GM19238 (cell line): ENCODE data around the gene MATN1.
A peak's percentile ranks its signal among the peaks of the same experiment; 100 is the strongest.

ENCODE experiments used
- DNase-seq: peaks from one replicate; pipeline ENCODE4 v3.0.0; 2011; ENCODE audit warnings: low spot score; ENCODE audit not compliant: insufficient read length

MATN1 gene

DNA sequence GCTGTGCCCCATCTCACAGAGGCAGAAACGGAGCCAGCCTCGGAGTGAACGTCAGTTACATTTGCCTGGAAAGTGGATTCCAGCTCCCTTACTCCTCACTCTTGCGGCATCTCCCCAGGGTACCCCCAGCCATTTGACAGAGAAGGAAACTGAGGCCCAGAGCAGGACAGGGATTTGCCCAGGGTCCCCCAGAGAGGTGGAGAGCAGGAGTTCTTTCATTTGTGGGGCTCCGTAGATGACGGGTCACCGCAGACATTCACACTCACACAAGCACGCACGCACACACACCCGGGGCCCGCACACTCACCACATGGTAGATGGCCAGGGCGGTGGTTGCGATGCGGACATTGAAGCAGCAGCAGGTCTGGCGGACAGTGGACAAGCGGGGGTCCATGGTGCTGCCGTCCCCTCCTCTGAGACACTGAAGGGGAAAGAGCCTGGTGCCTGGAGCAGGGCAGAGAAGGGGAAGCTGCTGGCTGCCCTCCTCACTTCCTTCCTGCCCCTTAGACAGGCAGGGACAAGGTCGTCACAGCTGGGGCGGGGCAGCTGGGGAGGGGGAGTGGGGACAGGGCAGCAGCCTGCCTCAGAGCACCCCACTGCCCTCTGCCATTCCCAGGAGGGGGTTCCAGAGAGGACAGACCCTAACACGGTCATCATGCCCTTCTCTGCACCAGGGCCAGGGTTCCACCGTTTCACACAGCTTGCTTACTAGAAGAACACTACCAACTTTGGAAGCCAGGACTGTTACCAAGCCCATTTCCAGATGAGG lies 34.2 kb upstream of the MATN1 start, which contains the start of gene LAPTM5:
Gene LAPTM5 (minus strand): TSS at position 423 of the 769 bp plus-strand sequence. CDS start 29 bp downstream, at position 394.
- DNase-seq: no peak

DNA sequence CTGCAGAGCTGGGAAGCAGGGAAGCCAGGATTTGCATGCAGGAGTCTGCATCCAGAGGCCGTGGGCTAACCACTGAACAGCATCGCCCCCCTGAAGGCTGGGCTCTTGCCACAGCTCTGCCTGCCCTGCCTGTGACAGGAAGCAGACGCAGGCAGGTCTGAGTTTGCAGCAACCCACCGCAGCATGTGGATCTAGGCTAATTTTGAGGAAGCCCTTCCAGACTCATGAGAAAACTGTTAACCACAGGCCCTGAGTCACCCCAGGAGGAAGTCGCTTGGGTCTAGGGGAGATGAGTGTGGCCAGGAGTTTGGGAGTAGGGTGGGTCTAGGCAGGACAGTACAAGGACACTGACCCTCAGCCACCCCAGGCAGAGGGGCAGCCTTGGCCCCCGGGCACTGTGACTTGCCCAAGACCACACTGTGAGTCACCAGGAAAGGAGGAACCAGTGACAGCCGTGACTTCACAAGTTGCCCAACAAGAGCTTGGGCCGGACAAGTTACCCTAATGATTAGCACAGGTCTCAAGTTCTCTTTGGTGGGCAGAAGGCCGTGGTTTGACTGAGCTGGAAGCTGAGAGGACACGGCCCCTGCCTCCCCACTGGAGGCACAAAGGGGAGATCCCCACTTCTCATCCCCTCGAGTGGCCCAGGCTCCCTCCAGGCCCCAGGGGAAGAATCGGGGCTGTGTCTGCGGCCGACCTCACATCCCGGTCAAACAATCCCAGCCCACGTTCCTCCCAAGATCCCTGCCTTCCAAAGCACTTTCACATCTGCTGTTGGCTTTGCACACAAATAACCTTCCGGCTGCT lies 33.4 kb upstream of the MATN1 start:
- no peak for DNase-seq

DNA sequence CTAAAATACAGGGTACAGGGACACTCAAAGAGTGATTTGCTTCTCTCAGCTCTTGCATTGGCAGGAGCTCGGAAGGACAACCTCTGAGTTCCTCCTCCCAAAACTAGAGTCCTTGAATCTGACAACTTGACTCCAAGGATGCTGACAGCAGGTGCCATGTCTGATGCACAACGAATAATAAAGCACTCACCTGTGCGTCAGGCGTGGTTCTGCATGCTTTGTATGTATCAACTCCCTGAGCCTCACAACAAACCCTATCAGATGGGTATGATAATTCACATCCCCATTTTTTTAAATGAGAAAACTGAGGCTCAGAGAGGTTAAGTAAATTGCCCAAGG lies 32.8 kb upstream of the MATN1 start:
- no peak for DNase-seq

DNA sequence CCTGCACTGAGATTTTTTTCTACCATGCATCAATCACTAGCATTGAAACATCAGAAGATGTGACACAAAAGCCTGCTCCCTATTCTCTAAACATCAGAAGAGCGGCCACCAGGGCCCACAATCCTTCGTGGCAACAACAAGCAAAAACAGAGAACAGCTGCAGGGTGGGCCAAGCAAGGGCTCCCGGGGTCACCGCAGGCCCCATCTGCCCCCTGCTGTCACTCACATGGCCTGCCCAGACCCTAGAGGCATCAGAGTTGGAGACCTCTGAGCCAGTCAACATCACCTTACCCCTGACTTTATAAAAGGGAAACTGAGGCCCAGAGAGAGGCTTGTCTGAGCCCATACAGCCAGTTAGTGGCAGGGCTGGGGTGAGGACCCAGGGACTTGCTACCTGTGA lies 32.4 kb upstream of the MATN1 start:
- DNase-seq: no peak

DNA sequence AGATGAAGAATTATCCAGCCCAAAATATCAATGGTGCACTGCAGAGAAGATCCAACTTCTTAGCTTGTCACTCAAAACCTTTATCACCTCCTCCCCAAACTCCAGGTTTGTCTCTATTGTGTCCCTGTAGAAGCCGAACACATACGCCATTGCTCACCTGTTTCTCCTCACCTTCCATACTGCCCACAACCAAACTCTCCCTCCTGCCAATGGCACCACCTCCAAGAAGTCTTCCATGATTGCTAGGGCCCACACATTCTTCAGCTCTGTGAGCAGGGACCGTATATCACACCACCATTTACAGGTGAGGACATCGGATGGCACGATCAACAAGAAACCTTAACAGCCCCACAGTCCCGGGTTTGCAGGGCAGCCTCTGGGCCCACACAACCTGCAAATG lies 31.9 kb upstream of the MATN1 start:
- DNase-seq: no peak

DNA sequence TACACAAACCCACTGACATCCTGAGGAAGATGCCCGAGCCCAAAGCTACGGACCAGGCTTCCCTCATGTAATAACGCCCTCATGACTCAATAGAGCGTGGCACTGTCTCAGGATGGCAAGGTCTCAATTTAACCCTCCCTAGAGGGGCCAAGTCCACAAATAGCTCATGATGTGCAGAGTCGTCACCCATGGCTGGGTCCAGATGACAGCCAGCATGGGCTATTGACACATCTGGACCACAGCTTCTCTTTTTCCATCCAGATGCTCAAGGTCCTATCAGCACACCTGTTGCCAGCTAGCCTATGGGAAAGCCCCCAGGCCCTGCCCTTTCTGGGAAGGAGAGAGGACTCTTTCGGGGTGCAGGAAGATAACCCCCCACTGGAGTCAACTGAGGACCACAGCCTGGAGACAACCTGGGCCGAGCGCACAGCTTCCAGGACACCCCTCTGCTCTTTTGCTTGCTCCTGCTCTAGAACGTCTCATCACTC lies 31.3 kb upstream of the MATN1 start:
- DNase-seq: peak; percentile 56

GRCh38 chr1:30753660-30754123 lies 30.3 kb upstream of the MATN1 start:
- no peak for DNase-seq

- no peak for DNase-seq
These were observed 29.7 kb upstream of the MATN1 start for GRCh38 chr1:30753118-30753517.

DNA sequence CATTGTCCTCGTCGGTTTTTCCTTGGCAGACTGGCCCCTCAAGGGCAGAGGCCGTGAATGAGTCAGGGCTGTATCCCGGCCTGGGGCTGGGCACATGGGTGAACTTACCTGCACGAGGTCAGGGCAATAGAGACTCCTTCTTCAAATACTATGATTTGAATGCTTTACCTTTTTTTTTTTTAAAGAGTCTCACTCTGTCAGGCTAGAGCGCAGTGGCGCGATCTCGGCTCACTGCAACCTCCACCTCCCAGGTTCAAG lies 29.2 kb upstream of the MATN1 start:
- DNase-seq: no peak

GRCh38 chr1:30751830-30752650 lies 28.7 kb upstream of the MATN1 start:
- no peak for DNase-seq

- peak; percentile 45 for DNase-seq
These were observed 27.4 kb upstream of the MATN1 start for GRCh38 chr1:30750731-30751291.

DNA sequence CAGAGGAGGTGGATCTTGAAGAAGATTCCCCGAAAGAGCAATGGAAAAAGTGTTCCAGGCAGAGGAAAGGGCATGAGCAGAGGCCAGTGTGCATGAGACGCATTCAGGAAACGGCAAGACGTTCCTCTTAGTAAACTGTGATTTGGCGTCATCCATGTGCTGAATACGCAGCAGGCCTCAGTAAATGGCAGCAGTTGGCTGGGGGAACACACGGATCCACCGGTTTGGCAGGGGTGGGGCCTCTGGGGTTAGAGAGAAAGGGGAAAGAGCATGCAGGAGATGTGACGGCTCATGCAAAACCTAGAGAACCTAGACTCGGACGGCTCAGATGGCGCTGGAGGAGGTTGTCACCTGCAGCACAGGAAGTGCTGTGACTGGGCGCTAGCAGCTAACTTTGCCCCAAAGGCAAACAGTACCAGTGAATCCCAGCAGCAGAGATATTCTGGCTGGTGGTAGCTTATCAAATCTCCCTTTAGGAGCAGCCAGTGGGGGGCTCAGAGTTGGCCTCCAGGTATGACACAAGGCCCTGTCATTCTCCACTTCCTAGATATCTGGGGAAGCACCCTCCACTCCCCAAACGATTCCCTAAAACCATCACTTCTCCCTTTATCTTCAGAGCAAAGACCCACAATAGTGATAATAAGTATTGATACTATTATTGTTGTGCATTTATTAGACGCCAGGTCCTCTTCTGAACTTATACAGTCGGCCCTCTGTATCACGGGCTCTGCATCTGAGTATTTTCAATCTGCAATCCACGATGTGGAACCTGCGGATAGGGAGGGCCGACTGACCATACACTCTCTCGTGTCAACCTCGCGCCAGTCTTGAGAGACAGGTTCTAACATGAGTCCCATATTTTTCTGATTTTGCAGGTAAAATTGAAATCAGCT lies 26.6 kb upstream of the MATN1 start:
- peak; percentile 59 for DNase-seq

DNA sequence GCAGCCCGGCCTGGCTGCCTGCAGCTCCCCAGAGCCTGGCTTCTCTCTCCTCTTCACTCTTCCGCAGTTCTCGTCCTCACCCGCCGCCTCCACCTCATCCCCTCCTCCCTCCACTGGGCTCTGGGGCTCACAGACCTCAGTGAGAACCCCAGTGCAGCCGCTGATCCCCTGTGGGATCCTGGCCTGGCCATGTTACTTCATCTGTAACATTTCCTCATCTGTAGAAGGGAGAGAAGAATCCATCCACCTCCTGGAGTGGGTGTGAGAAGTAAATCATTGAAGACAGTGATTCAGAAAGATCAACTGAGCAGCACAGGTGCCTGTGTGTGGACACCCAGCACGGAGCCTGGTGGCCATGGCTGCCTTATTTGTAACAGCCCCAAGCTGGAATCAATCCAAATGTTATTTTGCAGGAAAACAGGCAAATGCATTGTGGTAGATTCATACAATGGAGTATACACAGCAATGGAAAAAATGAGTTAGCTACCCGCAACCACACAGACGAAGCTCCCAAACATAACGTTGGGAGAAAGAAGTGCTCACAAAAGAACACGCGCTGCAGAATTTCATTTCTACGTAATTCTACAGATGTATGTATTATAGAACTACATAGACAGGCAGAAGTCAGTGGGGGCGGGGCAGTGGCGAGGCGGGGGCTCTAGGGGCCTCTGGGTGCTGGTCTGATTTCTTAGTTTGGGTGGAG lies 25.5 kb upstream of the MATN1 start:
- no peak for DNase-seq

- no peak for DNase-seq
These were observed 24.8 kb upstream of the MATN1 start for GRCh38 chr1:30748098-30748698.

DNA sequence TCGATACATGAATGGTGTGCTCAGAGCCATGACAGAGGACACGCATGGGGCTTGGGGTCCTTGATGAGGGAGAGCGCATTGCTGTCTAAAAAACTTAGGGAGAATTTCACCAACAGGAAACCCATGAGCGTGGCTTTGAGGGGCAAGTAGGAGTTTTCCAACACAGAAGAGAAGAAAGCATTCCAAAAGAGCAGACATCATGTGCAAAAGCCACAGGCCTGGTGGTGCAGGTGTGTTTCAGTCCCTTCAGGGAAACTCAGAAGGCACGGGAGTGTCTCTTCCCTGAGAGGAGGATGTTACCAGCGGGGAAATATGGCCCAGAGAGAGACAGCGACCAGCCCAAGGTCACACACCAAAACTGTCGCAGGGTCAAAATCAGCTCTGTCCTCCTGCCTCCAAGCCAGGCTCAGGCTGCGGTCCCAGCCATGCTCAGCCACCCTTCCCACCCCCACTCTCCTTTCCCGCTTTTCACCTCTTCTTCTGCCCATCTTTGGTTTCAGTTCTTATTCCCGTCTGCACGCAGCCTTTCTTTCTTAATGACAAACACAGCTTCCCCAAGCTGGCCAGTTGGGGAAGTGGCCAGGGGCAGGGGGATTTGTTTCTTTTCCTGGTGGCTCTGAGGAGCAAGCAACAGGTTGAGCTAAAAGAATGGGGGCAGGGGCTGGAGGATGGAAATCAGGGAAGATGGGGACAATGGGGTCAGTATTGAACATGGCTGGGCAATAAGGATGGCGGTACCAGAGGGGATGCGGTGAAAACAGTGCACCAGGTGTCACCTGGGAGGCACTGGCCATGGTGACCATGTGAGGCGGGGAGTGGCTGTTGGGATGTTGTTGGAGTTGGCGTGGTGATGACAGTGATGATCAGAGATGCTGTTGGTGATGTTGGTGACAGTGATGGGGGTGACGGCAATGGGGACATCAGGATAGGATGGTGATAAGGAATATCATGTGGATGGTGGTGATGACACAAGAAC lies 23.9 kb upstream of the MATN1 start:
- DNase-seq: no peak

DNA sequence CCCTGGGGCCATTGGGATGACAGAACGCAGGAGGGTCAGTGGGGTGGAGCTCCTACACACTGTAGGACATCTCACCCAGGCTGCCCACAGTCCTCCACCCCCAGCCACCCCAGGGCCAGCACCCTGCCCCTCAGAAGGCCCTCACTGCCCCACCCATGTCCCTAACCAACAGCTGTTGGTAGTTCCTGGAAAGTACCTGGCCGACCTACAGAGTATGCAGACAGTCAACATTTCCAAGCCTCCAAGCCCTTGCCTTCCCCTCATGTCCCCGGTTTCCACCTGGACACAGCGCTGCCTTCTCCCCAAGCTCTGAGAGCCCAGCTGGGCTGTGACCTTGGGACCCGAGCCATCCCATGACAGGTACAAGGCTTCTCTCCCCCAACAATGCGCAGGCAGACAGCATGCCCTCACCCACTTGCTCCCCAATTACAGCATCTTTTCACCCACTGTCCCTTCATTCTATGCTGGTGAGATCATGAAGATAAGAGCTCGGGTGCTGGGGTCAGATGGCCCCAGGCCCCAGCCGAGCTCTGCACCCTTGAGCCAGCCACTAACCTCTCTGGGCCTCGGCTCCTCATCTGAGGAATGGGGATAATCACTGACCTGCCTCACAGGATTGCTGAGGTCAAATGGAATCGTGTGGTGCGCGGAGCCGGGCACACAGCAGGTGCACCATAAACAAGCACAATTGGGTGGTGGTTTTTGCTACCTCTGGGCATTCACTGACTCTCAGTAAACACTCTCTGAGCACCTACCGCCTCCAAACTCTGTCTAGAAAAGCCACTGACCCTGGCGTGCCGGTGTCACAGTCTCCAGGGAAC lies 23.0 kb upstream of the MATN1 start:
- DNase-seq: no peak

GRCh38 chr1:30745834-30746208 lies 22.4 kb upstream of the MATN1 start:
- no peak for DNase-seq
